Measurements from ENCODE around the gene MYOF.

Gene MYOF

GRCh38 chr10:93410697-93411348 lies 71.3 kb downstream of the MYOF start:
- Histone ChIP-seq H3K27me3 (ENCODE audit: insufficient read depth, low read depth) (no peaks in the 10 kb centered on the region), H3K4me1 (ENCODE audit: low read depth, poor library complexity, severe bottlenecking) (no peaks in the 10 kb centered on the region), H2AFZ (ENCODE audit: low read depth) (no peak overlapping the region), H3K79me2 (ENCODE audit: insufficient read depth, low read depth) (no peaks in the 10 kb centered on the region), H4K20me1 (ENCODE audit: insufficient read depth) (no peaks in the 10 kb centered on the region), H3K4me3 (IDR thresholded peaks at IDR 0.05; ENCODE audit: insufficient read depth, low read depth, low read length) (no peak overlapping the region), H3K36me3 (ENCODE audit: insufficient read depth) (no peaks in the 10 kb centered on the region), H3K4me2 (no peak overlapping the region), H3K9ac (no peak overlapping the region), H3K27ac (no peak overlapping the region)
- no peak for TF ChIP-seq CTCF (conservative IDR thresholded peaks at IDR 0.05; ENCODE audit: low read depth, low read length)

GRCh38 chr10:93408783-93409182 lies 73.4 kb downstream of the MYOF start:
- TF ChIP-seq CTCF (conservative IDR thresholded peaks at IDR 0.05; ENCODE audit: low read depth, low read length) = no peak
- Histone ChIP-seq H2AFZ (ENCODE audit: low read depth) (no peak overlapping the region), H3K27me3 (ENCODE audit: insufficient read depth, low read depth) (no peaks in the 10 kb centered on the region), H4K20me1 (ENCODE audit: insufficient read depth) (no peaks in the 10 kb centered on the region), H3K27ac (no peak overlapping the region), H3K36me3 (ENCODE audit: insufficient read depth) (no peaks in the 10 kb centered on the region), H3K4me3 (IDR thresholded peaks at IDR 0.05; ENCODE audit: insufficient read depth, low read depth, low read length) (no peak overlapping the region), H3K4me2 (no peak overlapping the region), H3K79me2 (ENCODE audit: insufficient read depth, low read depth) (no peaks in the 10 kb centered on the region), H3K9ac (no peak overlapping the region), H3K4me1 (ENCODE audit: low read depth, poor library complexity, severe bottlenecking) (no peaks in the 10 kb centered on the region)

- Histone ChIP-seq H3K27me3 (ENCODE audit: insufficient read depth, low read depth) (no peaks in the 10 kb centered on the region), H3K36me3 (ENCODE audit: insufficient read depth) (no peaks in the 10 kb centered on the region), H3K4me2 (no peak overlapping the region), H2AFZ (ENCODE audit: low read depth) (no peak overlapping the region), H4K20me1 (ENCODE audit: insufficient read depth) (no peaks in the 10 kb centered on the region), H3K9ac (no peak overlapping the region), H3K79me2 (ENCODE audit: insufficient read depth, low read depth) (no peaks in the 10 kb centered on the region), H3K27ac (no peak overlapping the region), H3K4me3 (IDR thresholded peaks at IDR 0.05; ENCODE audit: insufficient read depth, low read depth, low read length) (no peak overlapping the region), H3K4me1 (ENCODE audit: low read depth, poor library complexity, severe bottlenecking) (no peaks in the 10 kb centered on the region)
- TF ChIP-seq CTCF (conservative IDR thresholded peaks at IDR 0.05; ENCODE audit: low read depth, low read length) = no peak
Measured at GRCh38 chr10:93406364-93407145, 75.6 kb downstream of the MYOF start.

GRCh38 chr10:93404048-93404354 lies 78.1 kb downstream of the MYOF start:
- H3K4me1 ChIP-seq (ENCODE audit: low read depth, poor library complexity, severe bottlenecking) = no peaks in the 10 kb centered on the region
- no peak overlapping the region for H3K4me3 ChIP-seq (IDR thresholded peaks at IDR 0.05; ENCODE audit: insufficient read depth, low read depth, low read length)
- no peak overlapping the region for H3K9ac ChIP-seq
- H3K79me2 ChIP-seq (ENCODE audit: insufficient read depth, low read depth) = no peaks in the 10 kb centered on the region
- no peaks in the 10 kb centered on the region for H3K36me3 ChIP-seq (ENCODE audit: insufficient read depth)
- no peak overlapping the region for H3K4me2 ChIP-seq
- H4K20me1 ChIP-seq (ENCODE audit: insufficient read depth) = no peaks in the 10 kb centered on the region
- TF ChIP-seq CTCF (conservative IDR thresholded peaks at IDR 0.05; ENCODE audit: low read depth, low read length) = no peak
- H3K27ac ChIP-seq = no peak overlapping the region
- H3K27me3 ChIP-seq (ENCODE audit: insufficient read depth, low read depth) = no peaks in the 10 kb centered on the region
- no peak overlapping the region for H2AFZ ChIP-seq (ENCODE audit: low read depth)
